Measurements from ENCODE around the gene PERM1.
"Not testable (repeated sequence)": the region's sequence is repeated elsewhere in the genome, so short reads cannot be mapped to it uniquely, and the experiment has no call there.

PERM1 gene

DNA sequence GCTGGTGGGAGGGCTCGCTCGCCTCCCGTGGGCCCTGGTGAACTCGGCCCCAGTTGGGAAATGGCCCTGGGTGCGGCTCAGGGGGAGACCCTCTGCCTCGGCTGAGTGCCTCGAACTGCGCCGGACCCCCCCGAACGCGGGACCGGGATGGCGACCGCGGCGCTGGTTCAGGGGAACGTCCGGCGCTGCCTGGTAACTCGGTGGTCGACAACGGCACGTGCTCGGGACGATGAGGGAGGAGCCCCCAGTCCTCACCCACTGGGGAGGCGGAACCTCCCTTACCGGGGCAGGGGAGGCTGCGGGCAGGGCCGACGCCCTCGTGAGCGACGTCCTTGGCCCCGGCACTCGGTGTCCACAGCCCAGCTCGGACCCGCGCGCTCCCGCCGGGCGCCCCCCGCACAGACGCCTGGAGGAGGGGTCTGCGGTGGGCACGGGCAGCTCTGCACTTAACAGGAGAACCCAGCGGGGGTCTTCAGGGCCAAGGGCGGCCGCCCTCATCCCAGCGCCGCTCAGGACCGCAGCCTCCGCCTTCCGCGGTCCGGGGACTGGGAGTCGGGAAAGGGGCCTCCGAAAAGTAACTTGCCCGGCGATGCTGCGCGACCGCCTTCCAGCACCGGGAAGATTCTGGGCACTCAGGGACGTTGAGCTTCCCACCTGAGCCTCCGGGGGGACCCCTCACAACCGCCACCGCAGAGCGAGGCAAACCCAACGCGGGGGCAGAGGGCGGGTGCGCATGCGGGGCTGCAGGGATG lies 16.3 kb upstream of the PERM1 start:
- peak; percentile 36 for DNase-seq

DNA sequence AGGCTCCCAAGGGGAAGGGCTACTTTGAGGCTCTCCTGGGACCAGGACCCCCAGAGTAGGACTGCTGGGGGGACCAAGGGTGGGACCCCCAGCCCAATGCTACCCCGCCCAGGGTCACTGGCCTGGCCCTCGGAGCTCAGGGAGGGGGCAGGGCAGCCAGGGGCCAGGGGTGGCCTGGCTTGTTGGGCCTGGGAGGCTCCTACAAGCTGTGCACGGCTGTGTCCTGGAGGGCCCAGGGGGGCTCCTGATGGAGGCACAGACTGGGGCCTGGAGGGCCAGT lies 15.8 kb upstream of the PERM1 start:
- no peak for DNase-seq

GRCh38 chr1:996851-997712 lies 15.2 kb upstream of the PERM1 start:
- no peak for DNase-seq

GRCh38 chr1:995665-996633 lies 14.1 kb upstream of the PERM1 start:
- DNase-seq: no peak

- not testable (repeated sequence) for DNase-seq
These were observed 12.7 kb upstream of the PERM1 start for GRCh38 chr1:994546-994945.

DNA sequence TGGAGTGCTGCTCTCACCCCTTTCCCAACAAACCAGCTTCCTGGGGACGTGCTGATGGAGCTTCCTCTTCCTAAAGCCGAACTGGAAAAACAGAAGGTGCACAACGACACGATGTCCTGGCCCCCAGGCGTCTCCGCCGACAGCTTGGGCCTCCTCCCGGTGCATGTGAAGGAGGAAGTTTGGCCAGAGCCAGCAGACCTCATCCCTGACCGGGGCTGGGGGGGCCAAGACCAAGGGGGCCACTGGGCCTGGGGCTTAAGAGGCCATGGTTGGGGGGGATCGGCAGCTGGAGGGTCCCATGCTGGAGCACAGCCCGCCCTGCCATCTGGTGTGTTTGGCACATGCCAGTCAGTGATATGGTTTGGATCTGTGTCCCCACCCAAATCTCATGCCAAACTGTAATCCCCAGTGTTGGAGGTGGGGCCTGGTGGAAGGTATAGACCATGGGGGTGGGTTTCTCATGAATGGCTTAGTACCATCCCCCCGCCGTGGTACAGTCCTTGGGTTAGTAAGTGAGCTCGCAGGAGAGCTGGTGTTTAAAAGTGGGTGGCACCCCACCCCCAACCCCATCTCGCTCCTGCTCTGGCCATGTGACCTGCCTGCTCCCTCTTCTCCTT lies 11.6 kb upstream of the PERM1 start:
- no peak for DNase-seq

GRCh38 chr1:992362-992761 lies 10.5 kb upstream of the PERM1 start:
- no peak for DNase-seq

DNA sequence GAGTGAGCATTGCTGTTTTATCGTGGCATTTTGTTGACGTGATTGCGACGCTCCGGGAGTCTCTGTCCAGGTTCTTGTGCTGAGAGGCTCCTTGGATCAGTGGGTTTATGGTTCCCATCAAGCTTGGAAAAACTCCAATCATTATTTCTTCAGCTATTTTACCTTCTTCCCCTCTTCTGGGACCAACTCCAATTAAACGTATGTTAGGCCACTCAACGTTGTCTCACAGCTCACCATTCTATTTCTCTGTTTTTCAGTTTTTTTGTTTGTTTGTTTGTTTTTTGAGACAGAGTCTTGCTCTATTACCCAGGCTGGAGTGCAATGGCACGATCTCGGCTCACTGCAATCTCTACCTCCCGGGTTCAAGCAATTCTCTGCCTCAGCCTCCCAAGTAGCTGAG lies 10.0 kb upstream of the PERM1 start:
- no peak for DNase-seq

- not testable (repeated sequence) for DNase-seq
These were observed 9.4 kb upstream of the PERM1 start for GRCh38 chr1:991275-991674.

- not testable (repeated sequence) for DNase-seq
These were observed 6.2 kb upstream of the PERM1 start for GRCh38 chr1:988061-988460.

GRCh38 chr1:985126-985525 lies 3.2 kb upstream of the PERM1 start:
- no peak for DNase-seq

- no peak for DNase-seq
These were observed 2.6 kb upstream of the PERM1 start for GRCh38 chr1:984476-984814.

DNA sequence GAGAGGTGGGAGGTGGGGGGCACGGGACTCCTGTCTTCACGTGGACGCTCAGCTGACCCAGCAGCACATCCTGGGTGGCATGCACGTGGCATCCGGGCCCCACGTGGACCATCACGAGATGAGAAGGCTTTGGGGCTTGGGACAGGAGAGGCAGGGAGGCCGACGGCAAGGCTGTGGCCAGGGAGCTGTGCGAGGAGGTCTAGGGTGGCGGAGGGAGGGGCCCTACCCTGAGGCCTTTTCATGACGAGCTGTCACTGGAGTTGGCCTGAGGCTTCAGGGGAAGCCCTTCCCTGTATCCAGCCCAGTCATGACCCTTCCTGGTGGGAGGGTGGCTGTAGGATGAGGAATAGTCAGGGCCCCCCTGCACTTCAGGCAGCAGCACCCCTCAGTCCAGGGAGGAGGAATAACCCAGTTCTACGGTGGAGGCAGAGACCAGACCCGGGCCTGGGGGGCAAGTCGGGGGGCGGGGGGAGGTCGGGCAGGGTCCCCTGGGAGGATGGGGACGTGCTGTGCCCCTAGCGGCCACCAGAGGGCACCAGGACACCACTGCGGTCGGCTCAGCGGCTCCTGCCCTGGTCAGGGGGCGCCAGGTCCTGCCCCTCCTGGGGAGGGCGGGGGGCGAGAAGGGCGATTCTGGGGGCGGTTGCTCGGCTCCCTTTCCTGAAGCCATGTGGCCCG lies 2.0 kb upstream of the PERM1 start:
- DNase-seq: peak; percentile 22

DNA sequence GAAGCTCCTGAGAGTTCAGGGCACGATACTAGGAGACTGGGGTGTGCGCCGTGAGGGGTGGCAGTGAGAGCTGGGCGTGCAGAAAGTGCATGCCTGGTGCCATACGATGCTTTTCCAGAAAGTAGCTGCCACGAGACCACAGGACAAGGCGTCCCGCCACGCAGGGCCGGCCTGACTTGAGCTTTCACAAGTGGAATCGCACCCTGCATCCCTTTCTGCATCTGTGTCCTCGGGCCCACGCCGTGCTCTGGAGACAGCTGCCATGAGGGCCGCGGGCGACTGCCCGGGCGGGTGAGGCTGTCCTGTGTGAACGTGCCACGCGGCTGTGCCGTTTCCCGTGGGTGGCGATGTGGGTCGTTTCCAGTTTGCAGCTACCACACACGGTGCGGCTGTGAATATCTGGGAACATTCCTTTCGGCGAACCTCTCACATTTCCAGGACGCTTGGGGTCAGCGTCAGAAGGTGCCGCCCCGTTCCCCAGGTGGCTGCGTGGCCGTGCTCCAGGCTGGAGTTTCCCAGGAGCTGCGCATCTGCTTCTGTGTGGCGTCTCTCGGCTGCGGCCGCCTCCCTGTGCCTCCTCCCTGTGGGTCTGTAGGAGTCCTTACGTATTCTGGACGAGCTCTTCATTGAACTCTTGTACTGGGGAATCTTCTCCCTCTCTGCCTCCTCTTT lies 1.0 kb upstream of the PERM1 start:
- no peak for DNase-seq

GRCh38 chr1:981491-981954 lies 370 bp downstream of the PERM1 start:
- no peak for DNase-seq

DNA sequence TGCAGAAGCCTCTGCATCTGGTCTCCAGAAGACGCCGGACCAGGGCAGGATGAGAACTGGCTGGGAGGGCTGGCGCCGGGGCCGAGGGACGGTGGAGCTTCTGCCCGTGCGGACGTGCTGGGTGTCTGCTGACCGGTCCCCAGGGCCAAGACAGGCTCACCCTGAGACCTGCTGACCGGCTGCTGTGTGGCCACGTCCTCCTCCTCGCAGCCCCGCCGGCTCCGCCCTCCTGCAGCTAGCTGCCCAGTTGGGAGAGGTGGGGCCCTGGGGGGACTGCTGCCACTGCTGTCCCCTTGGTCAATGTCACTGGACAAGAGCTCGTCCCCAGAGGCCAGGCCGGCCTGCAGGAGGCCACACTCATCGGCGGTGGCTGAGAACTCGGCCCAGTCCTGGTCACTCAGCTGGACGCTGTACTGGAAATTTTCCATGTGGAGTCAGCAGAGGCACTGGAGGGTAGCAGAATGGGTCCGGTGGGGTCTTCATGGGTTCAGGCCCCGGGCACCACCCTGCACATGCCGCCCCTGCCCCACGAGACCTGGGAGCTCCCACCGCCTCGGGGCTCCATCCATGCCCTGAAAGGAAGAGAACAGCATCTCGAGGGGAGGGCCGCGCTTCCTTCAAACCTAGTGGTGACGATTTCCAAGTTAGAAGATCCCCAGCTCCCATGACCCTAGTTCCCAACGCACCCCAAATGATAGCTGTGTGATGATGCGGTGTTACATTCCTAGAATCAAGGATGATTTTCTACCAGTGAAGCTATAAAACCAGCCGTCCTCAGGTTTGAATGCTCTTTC lies 1.1 kb downstream of the PERM1 start:
- no peak for DNase-seq

- no peak for DNase-seq
These were observed 1.7 kb downstream of the PERM1 start for GRCh38 chr1:980137-980571.

DNA sequence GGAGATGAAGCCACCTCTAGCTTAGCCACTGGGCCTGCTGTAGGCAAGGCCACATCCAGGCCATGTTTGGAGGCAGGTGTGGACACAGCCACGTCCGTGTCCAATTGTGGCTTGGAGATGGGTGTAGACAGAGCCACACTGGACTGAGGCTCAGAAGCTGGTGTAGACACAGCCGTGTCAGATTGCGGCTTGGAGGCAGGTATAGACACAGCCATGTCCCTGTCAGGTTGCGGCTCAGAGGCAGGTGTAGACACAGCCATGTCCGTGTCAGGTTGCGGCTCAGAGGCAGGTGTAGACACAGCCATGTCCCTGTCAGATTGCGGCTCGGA lies 2.2 kb downstream of the PERM1 start:
- DNase-seq: no peak

DNA sequence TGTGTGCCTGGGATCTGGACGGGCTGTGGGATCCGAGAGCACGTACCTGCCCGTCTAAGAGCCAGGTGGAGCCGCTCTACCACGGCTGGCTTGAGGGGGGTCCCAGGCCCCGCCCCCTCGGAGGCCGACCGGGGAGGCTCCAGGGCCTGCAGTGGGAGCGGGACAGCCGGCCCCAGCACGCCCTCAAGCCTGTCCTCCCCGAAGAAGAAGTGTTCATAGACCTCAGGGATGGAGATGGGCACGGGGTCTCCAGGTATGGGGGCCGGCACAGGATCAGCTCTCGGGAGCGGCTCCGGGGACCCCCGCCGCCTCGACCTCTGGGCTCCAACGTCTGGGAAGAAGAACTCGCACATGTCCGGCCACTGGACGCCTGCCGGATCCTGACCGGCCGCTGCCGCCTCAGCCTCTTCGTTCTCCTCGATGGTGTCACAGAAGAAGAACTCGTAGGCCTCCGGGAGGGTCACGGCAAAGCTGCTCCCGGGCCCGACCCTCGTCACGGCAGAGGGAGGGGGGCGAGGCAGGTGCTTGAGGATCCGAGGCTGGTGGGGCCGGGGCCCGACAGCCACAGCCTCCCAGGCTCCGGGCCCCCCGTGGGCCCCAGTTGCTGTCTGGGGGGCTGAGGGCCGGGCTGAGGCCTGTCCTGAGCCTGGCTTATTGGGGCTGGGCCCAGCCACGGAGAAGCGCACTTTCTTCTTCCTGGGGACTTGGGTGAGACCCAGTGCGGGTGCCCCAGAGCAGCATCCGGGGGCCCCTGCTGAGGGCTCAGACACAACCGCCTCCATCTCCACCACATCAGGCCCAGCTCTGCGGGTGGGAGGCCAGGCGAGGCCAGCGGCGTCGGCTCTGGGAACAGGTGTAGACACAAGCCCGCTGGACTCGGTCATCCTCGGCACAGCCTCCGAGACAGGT lies 2.8 kb downstream of the PERM1 start:
- DNase-seq: no peak

All from DMS79 treated with DMSO at 0.1 percent for 48 hours (cell line).